Uterus (tissue), 2 donors: Measurements from ENCODE around the gene EEF2K.

Source experiments
- CTCF ChIP-seq, 4 experiments: fragments of 200-600 bp in 2 of 4; fragments of 450-650 bp in 2 of 4; sonication (generic) in 2 of 4; IDR thresholded peaks; one replicate each; pipeline ENCODE4 v1.5.1; 2016 to 2019; ENCODE audit warnings: antibody characterized with exemption in 4 of 4, mild to moderate bottlenecking in 2 of 4, moderate library complexity in 1 of 4
- POLR2A ChIP-seq, 2 donors: fragments of 450-650 bp; IDR thresholded peaks; one replicate each; pipeline ENCODE4 v1.6.1; 2016; ENCODE audit warnings: antibody characterized with exemption in 2 of 2, mild to moderate bottlenecking in 1 of 2, moderate library complexity in 1 of 2

GRCh38 chr16:22317001-22317530 is 111.0 kb downstream of the EEF2K start:
- TF ChIP-seq CTCF (IDR thresholded peaks at IDR 0.05) (no peak), POLR2A (IDR thresholded peaks at IDR 0.05) (no peak)
